Inferior parietal cortex (tissue), 1 donor: ENCODE data around the gene GALC.

Source experiments
- DNase-seq: peaks from one replicate; pipeline ENCODE4 v3.0.0-alpha.2; 2016; ENCODE audit errors: extremely low spot score

GALC gene

DNA sequence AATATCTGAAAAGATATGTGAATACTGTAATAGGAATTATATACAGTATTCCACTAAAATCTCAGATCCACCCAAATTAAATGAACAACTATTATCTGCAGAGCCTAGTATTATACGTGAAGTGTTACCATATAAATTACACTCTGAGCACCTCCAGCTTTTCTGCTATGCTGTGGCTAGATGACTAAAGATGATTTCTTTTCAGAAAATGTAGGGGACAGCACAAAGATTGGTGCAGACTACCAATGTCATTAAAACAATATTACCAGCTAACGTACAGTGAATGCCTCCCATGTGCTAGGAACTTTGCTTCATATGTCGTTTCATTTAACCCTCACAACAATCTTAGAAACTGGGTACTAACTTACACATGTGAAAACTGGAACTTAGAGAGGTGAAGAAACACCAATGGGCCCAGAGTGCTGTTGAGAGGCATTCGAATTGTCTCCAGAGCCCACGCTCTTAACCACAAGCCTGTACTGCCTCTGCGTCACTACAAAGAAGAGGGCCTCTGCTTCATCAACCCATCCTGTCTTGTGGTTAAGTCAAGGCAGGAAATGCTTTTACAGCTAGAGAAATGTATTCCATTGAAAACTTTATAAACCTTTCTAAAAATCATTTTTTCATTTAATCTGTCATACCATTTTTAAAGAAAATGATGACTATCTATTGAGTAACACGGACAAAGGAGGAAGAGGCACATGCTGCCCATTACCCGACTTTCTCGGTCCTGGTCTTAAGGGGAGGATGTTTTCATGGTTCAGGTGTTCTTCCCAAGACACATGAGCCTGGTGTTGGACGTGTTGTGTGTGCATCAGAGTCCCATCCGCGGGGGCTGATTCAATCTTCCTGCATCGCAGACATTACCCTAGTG, 13.2 kb upstream of the GALC start:
- DNase-seq = no peak

DNA sequence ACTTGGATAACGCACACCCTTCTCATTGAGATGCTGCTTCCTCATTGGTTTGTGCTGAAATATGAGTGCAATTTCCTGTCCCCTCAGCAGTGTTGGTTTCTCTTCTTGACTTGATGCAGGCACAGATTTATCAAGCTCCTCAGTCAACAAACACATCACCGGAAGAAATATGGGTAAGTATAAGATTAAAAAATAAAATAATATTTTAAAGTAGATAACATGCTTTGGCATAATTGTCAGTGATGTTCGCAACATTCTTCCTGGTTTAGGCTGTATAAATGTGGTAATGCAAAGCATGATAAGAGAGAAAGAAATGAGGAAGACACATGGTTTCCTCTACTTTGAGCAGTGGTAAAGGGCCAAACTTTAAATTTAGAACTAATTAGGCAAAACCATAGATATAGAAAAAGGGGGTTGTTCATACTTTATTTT, 12.1 kb upstream of the GALC start, which contains the start of gene GPR65:
TSS of gene GPR65 (plus strand) at position 86 of the 432 bp plus-strand sequence. CDS start 5,713 bp downstream, outside the sequence.
- no peak for DNase-seq

DNA sequence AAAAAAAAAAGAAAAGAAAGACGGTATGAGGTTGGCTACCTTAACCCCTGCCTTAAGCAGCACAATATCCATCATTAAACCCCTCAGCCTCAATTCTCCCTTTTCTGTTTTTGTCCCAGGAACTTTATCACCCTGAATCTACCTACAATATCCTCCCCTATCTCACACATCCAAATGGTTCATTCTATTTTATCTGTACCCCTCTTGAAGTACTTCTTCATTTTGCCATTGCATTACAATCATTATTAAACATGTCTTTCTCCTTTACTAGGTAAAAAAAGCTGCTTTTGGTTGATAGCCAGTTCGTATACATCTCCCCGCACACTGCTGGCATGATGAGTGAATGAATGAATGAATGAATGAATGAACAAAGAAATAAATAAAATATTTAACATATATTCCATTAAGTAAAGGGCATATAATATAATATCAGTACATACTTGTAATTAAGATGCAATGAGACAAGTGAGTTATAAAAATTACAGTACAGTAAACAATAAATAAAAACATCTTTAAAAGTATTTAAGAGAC, 11.6 kb upstream of the GALC start:
- DNase-seq = no peak

DNA sequence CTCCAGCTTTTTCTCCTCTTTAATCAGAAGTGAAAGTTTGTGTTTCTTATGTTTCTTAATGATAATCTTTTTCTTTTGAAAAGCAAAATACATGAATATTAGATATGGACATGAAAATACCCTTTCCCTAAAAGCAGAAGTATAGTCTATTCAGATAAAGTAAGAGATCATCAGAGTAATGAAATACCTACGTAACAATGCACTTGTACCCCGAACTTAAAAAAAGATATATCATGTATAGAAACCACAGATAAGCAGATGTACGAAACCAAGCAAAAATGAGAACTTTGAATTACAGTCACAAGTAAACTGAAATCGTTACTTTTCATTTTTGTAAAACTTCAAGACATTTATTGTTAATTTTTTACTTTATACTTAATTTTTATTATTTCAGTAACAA, 10.4 kb upstream of the GALC start:
- no peak for DNase-seq

DNA sequence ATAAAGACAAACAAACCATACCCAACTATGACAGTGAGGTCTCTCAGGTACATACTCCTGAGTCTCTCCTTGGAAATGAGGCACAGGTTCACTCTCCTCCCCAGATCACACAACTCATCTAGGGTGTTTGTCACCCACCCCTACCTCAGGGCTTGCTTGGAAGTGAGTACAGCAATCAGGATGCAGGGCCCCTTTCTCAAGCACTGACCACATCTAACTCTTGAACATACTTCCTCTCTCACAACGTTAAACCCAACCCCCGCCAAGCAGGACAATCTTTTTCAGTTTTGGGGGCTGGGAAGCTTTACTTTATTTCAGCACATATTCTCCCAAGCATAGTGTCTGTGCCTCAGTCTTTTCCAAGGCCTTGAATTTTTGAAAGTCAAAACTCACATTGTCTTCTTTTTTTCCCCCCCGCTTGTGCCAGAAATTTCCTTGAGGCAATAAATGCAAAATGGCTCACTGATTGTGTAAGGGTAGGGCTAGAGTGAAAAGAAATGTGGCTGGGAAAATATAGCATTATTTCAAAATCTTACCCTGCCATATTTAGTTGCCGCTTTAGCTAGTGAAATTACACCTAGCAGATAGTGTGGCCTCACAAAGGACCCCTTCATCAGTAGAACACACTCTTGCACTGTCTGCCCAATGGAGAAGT, 9.6 kb upstream of the GALC start:
- DNase-seq = no peak

DNA sequence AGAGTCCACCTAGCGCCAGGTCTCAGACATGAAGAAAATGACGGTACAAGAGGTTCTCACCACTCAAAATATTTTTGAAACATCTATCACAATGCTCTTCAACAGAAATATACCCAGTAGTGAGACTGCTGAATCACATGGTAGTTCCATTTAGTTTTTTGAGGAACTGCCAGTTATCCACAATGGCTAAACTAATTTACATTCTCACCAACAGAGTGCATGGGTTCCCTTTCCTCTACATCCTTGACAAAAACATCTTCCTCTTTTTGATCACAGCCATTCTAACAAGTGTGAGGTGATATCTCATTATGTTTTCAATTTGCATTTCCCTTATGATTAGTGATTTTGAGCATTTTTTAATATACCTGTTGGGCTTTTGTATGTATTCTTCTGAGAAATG, 6.3 kb upstream of the GALC start:
- no peak for DNase-seq

DNA sequence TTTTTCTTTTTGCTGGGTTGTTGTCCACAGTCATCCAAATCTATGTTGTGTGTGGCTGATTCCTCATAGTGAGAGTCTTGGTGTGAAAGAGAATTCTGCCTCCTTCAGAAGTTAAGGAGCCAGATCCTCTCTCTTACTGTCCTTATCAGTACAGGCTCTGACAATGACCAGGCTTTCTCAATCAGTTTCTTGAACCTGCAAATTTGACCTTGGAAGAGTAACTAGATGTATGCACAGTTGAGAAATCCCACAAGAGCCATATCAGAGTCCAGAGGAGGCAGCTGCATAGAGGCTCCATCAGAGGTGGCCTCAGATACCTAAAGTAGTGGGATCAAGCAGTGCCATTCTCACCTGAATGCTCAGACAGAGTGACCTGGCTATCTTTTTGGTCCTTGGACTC, 5.5 kb upstream of the GALC start:
- no peak for DNase-seq

DNA sequence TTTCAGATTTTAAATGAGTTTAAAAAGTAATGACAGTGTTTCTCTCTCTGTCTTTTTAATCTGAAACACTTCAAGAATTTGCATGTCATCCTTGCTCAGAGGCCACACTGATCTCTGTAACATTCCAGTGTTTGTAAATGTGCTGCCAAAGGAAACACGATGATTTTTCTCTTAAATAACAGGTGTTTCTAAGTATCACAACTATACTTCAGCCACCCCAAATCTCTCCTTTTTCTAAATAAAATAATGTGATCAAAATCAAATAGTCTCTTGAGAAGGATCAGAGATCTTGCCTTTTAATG, 3.3 kb upstream of the GALC start:
- DNase-seq = no peak

DNA sequence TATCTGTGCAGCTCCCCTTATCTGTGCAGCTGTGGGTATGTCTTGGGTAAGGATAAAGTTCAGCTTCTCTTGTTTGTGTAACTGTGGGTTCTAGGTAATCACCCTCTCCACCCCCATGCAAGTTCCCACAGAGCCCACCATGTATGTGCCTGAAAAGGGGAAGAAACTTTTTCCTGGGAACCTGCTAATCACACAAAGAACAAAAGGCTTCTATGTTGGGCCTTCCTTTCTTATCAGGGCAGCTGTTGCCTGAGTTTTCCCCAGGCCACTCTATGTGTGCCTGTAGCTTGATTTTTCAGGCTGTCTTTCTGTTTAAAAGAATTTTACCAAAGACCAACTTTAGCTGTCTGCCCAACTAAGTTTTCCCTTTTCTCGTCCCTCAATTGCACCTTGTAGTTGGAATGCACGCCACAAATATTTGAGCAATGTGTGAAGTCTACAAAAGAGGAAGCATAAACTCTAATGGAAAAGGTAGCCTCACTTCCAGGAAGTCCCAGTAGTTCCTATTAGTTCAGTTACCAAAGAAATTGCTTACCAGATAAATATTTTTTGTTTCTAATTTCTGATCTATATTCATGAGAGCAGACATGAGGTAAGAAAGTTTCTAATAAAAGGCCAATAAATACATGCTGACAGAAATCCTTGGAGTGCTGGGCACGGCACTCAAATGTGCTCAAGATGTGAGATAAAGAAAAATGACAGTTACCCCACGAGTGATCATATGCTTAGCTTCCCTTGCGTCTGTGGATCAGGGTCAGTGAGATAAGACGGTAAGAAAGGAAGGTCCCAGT, 2.7 kb upstream of the GALC start:
- no peak for DNase-seq

DNA sequence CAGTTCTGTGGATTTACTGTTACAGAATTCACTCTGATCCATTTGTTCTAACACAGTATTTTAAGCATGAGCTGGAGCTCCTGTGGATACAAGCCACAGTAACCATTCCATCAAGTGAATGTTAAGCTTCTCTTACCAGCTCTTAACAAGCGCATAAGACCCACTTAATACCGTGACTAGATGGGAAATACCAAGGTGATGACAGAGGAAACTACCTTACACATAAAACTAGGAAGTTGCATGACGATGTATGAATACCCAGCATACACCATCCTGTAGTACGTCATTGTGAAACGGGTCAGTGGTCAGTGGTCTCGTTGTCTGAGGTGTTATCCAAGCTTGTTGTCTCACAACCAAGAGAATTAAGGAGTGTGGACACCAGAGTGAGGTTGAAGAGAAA, 2.0 kb upstream of the GALC start:
- DNase-seq = no peak

DNA sequence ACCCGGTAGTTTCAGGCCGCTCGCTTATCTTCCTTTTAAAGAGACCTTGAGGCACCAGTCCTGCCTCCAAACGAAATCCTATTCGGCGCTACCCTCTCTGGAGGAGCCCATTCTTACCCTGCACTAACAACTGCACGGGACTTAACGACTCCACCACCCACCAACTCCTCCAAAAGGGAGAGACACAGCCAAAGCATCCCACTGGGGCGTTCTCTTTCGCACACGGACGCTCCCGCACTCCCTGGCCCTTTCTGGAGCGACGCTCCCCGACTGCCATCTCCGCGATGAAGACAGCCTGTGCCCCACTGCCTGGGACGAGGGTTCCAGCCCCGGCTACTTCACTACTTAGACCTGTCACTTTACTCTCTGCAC, 650 bp downstream of the GALC start:
- peak; percentile 58 for DNase-seq

DNA sequence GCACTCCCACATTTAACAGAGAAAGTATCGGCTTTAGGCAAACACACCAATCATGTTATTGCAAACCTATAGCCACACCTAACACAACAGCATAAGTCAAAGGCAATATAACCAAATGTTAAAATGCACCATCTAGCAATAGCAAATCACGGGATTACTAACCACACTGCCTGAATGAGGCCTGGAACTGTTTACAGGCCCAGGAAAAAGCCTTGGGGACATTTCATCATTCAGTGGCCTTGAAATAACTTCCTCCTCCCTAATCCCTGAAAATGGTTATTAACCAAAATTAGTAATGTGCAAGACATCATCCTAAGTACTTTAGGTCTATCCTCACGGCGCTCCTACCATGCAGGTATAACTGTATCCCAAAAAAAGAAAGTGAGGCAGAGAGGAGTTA, 2.3 kb downstream of the GALC start:
- no peak for DNase-seq

DNA sequence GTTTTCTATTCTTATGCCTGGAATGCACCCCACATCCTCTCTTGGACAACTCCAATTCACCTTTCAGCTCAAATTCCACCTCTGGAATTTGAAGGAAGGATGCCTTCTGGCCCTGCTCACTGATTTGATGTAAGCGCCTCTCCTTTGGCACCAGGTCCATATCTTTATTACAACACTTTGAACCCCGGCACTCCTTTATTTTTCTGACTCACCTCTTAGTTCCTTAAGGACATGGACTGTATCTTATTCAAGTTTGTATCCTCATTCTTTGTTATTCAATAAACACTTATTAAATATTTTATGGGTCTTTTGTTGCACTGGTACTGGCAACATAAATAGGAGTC, 3.1 kb downstream of the GALC start:
- no peak for DNase-seq

DNA sequence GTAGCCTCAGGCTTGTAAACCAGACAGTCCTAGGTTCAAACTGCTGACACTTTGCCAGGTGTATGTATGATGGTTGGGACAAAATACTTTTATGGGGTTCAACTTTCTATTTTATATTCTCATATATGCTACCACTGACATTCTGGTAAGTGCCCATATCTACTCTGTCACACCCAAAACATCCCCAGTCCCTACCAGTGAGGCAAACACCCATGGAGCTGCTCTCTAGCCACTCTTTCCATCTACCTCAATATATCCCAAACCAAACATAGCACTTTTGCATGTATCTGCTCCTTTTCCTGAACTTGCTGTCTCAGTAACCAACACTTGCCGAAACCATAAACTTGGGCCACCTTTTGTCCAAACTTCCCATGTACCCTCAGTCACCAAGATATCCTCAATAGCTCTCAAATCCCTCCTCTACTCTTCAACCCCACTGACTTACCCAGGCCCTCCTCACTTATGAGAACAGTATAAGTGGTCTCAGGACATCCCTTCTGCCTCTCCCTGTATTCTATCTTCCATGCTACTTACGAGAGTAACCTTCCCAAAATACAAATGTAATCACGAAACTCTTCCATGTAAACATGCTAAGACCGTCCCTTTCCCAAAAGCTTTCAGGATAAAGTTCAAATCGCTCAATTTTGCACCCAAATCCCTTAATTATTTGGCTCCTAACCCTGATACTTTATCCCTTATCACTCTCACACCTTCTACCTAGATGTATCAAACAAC, 3.6 kb downstream of the GALC start:
- no peak for DNase-seq

DNA sequence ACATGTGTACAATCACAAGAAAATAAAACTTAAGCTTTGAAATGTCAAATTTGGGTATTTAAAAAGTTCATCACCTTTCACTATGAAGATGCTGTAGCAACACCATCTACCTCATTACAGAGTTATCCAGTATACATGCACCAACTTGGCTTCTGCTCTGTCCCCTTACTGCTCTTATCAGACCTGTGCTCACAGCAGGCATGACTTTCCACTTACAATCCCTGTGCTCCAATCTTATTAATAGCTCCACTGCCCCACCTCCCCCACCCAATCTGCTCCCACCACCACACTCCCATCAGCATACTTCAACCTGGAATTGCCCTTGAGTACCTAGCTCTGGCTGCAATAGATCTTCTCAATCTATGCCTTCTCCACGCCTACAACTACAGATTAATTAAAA, 13.3 kb downstream of the GALC start:
- no peak for DNase-seq

DNA sequence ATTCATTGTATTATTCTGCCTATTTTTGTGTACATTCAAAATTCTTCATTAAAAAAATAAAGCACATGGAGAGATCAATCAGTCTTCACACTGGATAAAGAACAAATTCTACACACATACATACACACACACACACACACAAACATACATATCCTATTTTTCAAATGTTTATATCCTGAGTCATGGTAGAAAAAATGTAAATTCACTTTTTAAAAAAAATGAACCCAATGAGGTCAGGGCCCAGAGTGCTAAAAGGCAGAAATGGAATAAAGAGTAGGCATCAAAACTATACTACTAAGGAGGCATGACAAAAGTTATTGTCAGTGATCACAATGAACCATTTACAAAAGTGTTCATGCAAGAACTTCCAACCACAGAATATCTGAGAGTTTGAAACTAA, 17.3 kb downstream of the GALC start:
- no peak for DNase-seq

DNA sequence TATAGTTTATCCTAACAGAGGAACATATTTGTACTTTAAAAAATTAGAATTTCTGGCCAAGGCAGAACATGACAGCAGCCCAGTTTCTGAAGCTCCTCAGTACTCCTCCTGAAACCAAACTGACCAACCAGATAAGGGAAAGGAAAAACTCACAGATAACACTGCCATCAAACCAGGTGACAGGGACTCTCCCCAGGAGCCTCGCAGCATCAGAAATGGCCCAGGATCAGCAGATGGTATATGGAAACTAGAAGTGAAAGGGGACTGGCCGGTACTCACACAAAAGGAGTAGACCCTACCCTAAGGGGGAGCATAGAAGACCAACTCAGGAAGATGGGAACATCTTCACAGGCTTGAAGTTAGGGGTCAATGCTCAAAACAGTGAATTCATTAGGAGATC, 22.0 kb downstream of the GALC start:
- DNase-seq = no peak

DNA sequence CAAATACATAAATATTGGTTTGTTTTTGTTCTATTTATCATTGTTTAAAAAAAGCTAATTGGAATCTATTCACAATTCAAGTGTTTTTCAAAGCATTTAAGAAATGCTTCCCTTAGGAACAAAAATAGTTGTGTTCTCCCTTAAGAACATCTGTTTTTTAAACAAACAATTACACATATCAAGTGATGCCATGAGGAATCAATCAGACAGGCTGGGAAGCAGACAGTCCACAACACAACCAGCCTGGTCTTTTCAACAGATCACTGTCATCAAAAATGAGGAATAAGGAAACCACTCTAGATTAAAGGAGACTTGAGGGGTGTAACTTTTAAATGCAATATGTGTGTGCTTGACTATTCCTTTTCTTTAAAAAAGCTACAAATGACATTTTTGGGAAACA, 25.5 kb downstream of the GALC start:
- no peak for DNase-seq

DNA sequence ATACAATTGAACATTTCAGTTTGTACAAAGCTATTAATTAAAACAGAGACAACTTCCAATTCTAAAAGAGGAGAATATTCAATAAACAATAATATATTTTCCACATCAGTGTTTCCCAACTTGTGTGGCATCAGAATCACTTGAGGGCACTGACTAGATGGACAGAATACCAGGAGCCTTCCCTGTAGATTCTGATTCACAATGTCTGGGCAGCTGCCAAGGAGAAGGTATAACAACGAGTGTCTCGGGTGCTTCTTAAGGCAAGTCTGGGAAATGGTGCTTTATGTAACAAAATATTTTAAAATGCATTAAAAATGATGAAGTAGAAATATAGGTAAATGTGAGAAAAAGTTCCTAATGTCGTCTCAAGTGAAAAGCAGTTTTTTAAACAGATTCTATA, 26.2 kb downstream of the GALC start:
- no peak for DNase-seq

DNA sequence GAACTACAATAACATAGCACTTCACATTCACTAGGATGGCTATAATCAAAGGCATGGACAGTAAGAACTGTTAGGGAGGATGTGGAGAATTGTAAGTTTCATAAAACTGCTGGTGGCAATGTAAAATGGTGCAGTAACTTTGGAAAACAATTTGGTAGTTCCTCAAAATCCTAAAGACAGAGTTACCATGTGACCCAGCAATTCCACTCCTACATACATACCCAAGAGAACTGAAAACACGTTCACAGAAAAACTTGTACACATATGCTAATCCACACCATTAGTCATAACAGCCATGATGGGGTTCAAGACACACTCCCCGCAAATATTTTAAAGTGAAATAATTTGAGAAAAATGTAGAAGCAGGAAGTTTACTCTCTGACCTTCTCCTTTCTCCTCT, 31.7 kb downstream of the GALC start:
- no peak for DNase-seq

DNA sequence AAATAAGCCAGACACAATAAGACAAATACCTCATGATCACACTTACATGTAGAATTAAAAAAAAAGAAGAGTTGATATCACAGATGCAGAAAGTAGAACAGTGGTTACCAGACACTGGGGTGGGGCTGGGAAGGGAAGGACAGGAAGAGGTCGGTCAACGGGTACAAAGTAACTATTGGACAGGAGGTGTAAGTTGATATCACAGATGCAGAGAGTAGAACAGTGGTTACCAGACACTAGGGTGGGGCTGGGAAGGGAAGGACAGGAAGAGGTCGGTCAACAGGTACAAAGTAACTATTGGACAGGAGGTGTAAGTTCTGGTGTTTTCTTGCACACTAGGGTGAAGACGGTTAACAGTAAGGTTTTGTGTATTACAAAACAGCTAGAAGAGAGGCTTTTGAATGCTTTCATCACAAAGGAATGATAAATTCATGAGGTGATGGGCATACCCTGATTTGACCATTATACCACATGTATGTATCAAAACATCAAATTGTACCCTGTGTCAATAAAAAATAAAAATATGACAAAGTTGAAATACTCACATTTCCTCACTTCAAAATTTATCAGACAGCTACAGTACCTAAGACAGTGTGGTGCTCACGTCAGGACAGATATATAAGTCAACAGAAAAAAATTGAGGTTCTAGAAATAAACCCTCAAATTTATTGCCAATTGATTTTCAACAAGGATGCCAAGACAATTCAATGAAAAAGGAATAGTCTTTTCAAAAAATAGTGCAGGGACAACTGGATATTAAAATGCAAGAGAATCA, 32.8 kb downstream of the GALC start:
- no peak for DNase-seq
